ENCODE data around the gene AHI1. TPM values are rescaled to one million over a fixed set of nuclear protein-coding genes. Genes with fewer than 3 reads are reported as not detected.

AHI1 gene
- total and polyA plus RNA-seq, 2 donors (not counting 1 experiment from before 2014, with no cell fraction given) = 8.3 to 61.7 TPM

GRCh38 chr6:135265278-135265677 lies 232.3 kb downstream of the AHI1 start:
- CTCF ChIA-PET = no interaction called here
- no peak overlapping the region for H2AFZ ChIP-seq (ENCODE audit: insufficient read depth, low read depth, low read length, poor library complexity, severe bottlenecking)
- peaks cover 0 to 3% (median 0%) of the 10 kb centered on the region in 3 donors for H3K9me3 ChIP-seq (ENCODE audit: control extremely low read depth in 1 of 3, control insufficient read depth in 2 of 3, insufficient read depth in 1 of 3, low read length in 2 of 3)
- peaks cover 19% of the 10 kb centered on the region for H3K4me1 Mint-ChIP-seq
- WGBS (ENCODE audit: insufficient coverage) = 100% methylated on average over 1 of the region's 3 CpGs
- H3K36me3 ChIP-seq (replicated peaks in 1 of 2; ENCODE audit: control extremely low read depth in 1 of 2, control insufficient read depth in 1 of 2, extremely low read depth in 1 of 2, insufficient read depth in 2 of 2, low read length in 1 of 2) = no peaks in the 10 kb centered on the region
- no peak overlapping the region for H3K4me3 ChIP-seq (ENCODE audit: control extremely low read depth in 1 of 5, extremely low read depth in 1 of 5, insufficient read depth in 1 of 5, low read depth in 2 of 5, low read length in 4 of 5)
- peaks cover 0 to 3% (median 0%) of the 10 kb centered on the region in 4 experiments for H3K27me3 ChIP-seq (replicated peaks in 1 of 4; ENCODE audit: control extremely low read depth in 1 of 4, control insufficient read depth in 3 of 4, insufficient read depth in 4 of 4, low read length in 3 of 4)
- H3K27me3 Mint-ChIP-seq = no peaks in the 10 kb centered on the region
- H3K4me3 Mint-ChIP-seq = no peak overlapping the region
- no peak for DNase-seq
- H3K4me2 ChIP-seq (replicated peaks; ENCODE audit: low read depth, low read length, poor library complexity, severe bottlenecking) = no peak overlapping the region
- intact Hi-C loops (cut with micrococcal nuclease) = no loop called here
- H3K27ac Mint-ChIP-seq = no peak overlapping the region
- no peaks in the 10 kb centered on the region for H3K79me2 ChIP-seq (ENCODE audit: control insufficient read depth, insufficient read depth, low read length)
- no peak overlapping the region for H3K27ac ChIP-seq (ENCODE audit: low read length in 2 of 2)
- no peaks in the 10 kb centered on the region for H4K20me1 ChIP-seq (ENCODE audit: control insufficient read depth, insufficient read depth, low read length, poor library complexity, severe bottlenecking)
- peaks cover 11 to 12% of the 10 kb centered on the region in 2 donors for H3K4me1 ChIP-seq (ENCODE audit: control insufficient read depth in 2 of 2, insufficient read depth in 2 of 2, low read length in 2 of 2)
- H3K9me3 Mint-ChIP-seq (ENCODE audit: insufficient read depth) = no peaks in the 10 kb centered on the region
- TF ChIP-seq CTCF (IDR thresholded peaks at IDR 0.05) (no peak), EZH2 (IDR thresholded peaks at IDR 0.05; ENCODE audit: borderline replicate concordance, insufficient read depth, low read depth, low read length, poor library complexity, severe bottlenecking) (no peak)
- POLR2A ChIA-PET = interaction anchor here (0.7 to 0.8 kb wide), 2 partner anchors 95 to 284 kb away, joined by 4 to 7 read pairs; no protein-coding TSS in a partner anchor
- H3K9ac ChIP-seq (ENCODE audit: low read length) = no peak overlapping the region
- no peak for ATAC-seq (ENCODE audit: low read depth)

- Histone ChIP-seq H2AFZ (ENCODE audit: insufficient read depth, low read depth, low read length, poor library complexity, severe bottlenecking) (no peak overlapping the region), H3K27me3 (replicated peaks in 1 of 4; ENCODE audit: control extremely low read depth in 1 of 4, control insufficient read depth in 3 of 4, insufficient read depth in 4 of 4, low read length in 3 of 4) (peaks cover 0 to 3% (median 0%) of the 10 kb centered on the region in 4 experiments), H3K9me3 (ENCODE audit: control extremely low read depth in 1 of 3, control insufficient read depth in 2 of 3, insufficient read depth in 1 of 3, low read length in 2 of 3) (peaks cover 0 to 3% (median 0%) of the 10 kb centered on the region in 3 donors), H3K4me2 (replicated peaks; ENCODE audit: low read depth, low read length, poor library complexity, severe bottlenecking) (no peak overlapping the region), H3K9ac (ENCODE audit: low read length) (no peak overlapping the region), H4K20me1 (ENCODE audit: control insufficient read depth, insufficient read depth, low read length, poor library complexity, severe bottlenecking) (no peaks in the 10 kb centered on the region), H3K27ac (ENCODE audit: low read length in 2 of 2) (no peak overlapping the region), H3K4me1 (ENCODE audit: control insufficient read depth in 2 of 2, insufficient read depth in 2 of 2, low read length in 2 of 2) (peaks cover 8 to 9% of the 10 kb centered on the region in 2 donors), H3K79me2 (ENCODE audit: control insufficient read depth, insufficient read depth, low read length) (no peaks in the 10 kb centered on the region), H3K36me3 (replicated peaks in 1 of 2; ENCODE audit: control extremely low read depth in 1 of 2, control insufficient read depth in 1 of 2, extremely low read depth in 1 of 2, insufficient read depth in 2 of 2, low read length in 1 of 2) (no peaks in the 10 kb centered on the region), H3K4me3 (ENCODE audit: control extremely low read depth in 1 of 5, extremely low read depth in 1 of 5, insufficient read depth in 1 of 5, low read depth in 2 of 5, low read length in 4 of 5) (no peak overlapping the region)
- Mint-ChIP-seq H3K4me1 (peaks cover 12% of the 10 kb centered on the region), H3K4me3 (no peak overlapping the region), H3K27ac (no peak overlapping the region), H3K9me3 (ENCODE audit: insufficient read depth) (no peaks in the 10 kb centered on the region), H3K27me3 (peaks cover 4% of the 10 kb centered on the region)
- WGBS (ENCODE audit: insufficient coverage) = 76% methylated on average over 11 of the region's 15 CpGs
- intact Hi-C loops (cut with micrococcal nuclease) = no loop called here
- DNase-seq (no peak), ATAC-seq (ENCODE audit: low read depth) (no peak)
- TF ChIP-seq CTCF (IDR thresholded peaks at IDR 0.05) (no peak), EZH2 (IDR thresholded peaks at IDR 0.05; ENCODE audit: borderline replicate concordance, insufficient read depth, low read depth, low read length, poor library complexity, severe bottlenecking) (no peak)
- ChIA-PET POLR2A (no interaction called here), CTCF (interaction anchor here (0.6 kb wide), 1 partner anchor 342 kb away, joined by 3 read pairs; no protein-coding TSS in a partner anchor)
These were observed 235.4 kb downstream of the AHI1 start for GRCh38 chr6:135261872-135262725.

Data from B cell (primary cell).